ENCODE results near the gene RBP5. TPM values are rescaled to one million over a fixed set of nuclear protein-coding genes. Genes with fewer than 3 reads are reported as not detected.

The RBP5 gene
- total and polyA plus RNA-seq, 10 donors: 55.5 to 170 (median 105) TPM

DNA sequence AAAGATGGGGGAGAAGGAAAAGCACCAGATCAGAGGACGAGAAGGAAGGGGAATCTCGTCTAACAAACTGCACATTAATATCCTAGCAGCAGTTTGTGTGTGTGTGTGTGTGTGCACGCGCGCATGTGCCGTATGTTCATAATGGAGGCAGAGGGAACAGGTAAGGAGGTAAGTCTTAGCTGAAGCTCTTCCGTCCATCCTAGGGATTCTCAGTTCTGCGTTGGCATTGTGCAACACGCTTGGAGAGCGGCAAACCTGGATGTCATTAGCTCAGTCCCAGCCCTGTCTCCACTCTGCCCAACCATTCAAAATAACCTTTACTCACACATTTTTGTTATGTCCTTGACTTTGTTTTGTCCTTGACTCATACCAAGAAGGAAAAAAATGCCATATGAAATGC lies 34.8 kb downstream of the RBP5 start:
- 63 to 80% (median 71%) methylated on average over 10 of the region's 10 CpGs for WGBS, 5 donors
- peaks cover 0 to 41% (median 4%) of the 10 kb centered on the region in 6 donors for H3K36me3 ChIP-seq
- H3K9me3 ChIP-seq: no peaks in the 10 kb centered on the region
- peak in 1 of 3 donors; percentile 69 for TF ChIP-seq POLR2AphosphoS5 (IDR thresholded peaks at IDR 0.05)
- no peak for TF ChIP-seq POLR2A (IDR thresholded peaks at IDR 0.05)
- H3K27me3 ChIP-seq (replicated peaks in 1 of 7): no peaks in the 10 kb centered on the region
- DNase-seq: no peak
- H3K4me1 ChIP-seq: peaks cover 0 to 58% (median 25%) of the 10 kb centered on the region in 6 donors
- intact Hi-C loops (cut with DNase I; ENCODE audit: low total_unique reads): loop anchor here (10.0 kb wide), 1 partner anchor 79 kb away; the partner anchor contains the start of gene LPCAT3
- H3K27ac ChIP-seq: peak overlapping the region in 4 of 8 donors; percentile 74 to 82 (median 78)
- no peak overlapping the region for H3K4me3 ChIP-seq

DNA sequence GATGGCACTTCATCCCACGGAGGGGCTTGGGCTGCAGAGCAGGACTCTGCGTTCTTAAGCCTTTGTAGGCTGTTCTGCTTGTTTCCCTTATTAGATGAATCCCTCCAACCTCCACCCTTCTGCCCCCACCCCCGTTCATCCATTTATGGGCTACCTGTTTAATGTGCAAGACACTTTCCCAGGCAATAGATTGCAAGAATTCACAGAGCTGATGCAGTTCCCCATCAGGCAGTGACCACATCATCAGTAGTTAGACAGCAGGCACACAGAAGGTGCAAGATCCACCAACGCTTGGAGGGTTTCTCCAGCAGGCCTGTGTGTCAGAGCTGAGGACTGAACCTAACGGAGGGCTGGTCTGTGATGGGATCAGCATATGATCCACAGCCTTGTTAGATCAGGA lies 35.2 kb downstream of the RBP5 start:
- no peak for TF ChIP-seq POLR2A (IDR thresholded peaks at IDR 0.05)
- TF ChIP-seq, protein P1, sequence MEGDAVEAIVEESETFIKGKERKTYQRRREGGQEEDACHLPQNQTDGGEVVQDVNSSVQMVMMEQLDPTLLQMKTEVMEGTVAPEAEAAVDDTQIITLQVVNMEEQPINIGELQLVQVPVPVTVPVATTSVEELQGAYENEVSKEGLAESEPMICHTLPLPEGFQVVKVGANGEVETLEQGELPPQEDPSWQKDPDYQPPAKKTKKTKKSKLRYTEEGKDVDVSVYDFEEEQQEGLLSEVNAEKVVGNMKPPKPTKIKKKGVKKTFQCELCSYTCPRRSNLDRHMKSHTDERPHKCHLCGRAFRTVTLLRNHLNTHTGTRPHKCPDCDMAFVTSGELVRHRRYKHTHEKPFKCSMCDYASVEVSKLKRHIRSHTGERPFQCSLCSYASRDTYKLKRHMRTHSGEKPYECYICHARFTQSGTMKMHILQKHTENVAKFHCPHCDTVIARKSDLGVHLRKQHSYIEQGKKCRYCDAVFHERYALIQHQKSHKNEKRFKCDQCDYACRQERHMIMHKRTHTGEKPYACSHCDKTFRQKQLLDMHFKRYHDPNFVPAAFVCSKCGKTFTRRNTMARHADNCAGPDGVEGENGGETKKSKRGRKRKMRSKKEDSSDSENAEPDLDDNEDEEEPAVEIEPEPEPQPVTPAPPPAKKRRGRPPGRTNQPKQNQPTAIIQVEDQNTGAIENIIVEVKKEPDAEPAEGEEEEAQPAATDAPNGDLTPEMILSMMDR (IDR thresholded peaks at IDR 0.05 in 8 of 11, conservative IDR thresholded peaks at IDR 0.05 in 3 of 11): no peak
- TF ChIP-seq POLR2AphosphoS5 (IDR thresholded peaks at IDR 0.05): no peak
- WGBS, 5 donors: 70 to 73% (median 72%) methylated on average over 5 of the region's 5 CpGs
- peaks cover 0 to 58% (median 25%) of the 10 kb centered on the region in 6 donors for H3K4me1 ChIP-seq
- peaks cover 0 to 41% (median 3%) of the 10 kb centered on the region in 6 donors for H3K36me3 ChIP-seq
- no peak overlapping the region for H3K4me3 ChIP-seq
- no peak for DNase-seq
- H3K27me3 ChIP-seq (replicated peaks in 1 of 7): no peaks in the 10 kb centered on the region
- H3K27ac ChIP-seq: peak overlapping the region in 5 of 8 donors; percentile 74 to 82 (median 79)
- intact Hi-C loops (cut with DNase I; ENCODE audit: low total_unique reads): loop anchor here (10.0 kb wide), 1 partner anchor 79 kb away; the partner anchor contains the start of gene LPCAT3
- H3K9me3 ChIP-seq: no peaks in the 10 kb centered on the region

DNA sequence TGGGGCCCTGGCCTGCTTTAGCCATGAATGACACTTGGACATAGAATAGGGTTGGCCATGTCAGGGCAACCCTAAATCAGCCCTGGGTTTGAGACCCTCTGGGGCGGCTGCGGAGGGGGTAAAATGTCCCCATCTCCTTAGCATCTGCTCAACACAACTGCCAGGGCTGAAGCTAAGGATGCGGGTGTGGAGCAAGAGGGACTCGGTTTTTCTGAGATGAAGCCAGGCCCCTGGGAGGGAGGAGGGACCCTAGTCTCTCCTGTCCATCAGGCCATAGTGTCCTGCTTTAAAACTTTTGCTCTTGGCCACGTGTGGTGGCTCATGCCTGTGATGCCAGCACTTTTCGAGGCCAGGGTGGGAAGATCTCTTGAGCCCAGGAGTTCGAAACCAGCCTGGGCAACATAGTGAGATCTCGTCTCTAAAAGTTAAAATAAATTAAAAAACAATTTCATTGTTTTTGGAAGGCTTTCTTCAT lies 35.7 kb downstream of the RBP5 start:
- H3K27ac ChIP-seq: peak overlapping the region; percentile 13 to 82 (median 76)
- H3K9me3 ChIP-seq: no peaks in the 10 kb centered on the region
- peak overlapping the region in 1 of 8 donors; percentile 71 for H3K4me3 ChIP-seq
- intact Hi-C loops (cut with DNase I; ENCODE audit: low total_unique reads): loop anchor here (10.0 kb wide), 1 partner anchor 78 kb away; the partner anchor contains the start of gene LPCAT3
- H3K4me1 ChIP-seq: peaks cover 0 to 58% (median 25%) of the 10 kb centered on the region in 6 donors
- TF ChIP-seq, protein P1 (IDR thresholded peaks at IDR 0.05 in 8 of 11, conservative IDR thresholded peaks at IDR 0.05 in 3 of 11): no peak
- TF ChIP-seq POLR2AphosphoS5 (IDR thresholded peaks at IDR 0.05) (peak in 1 of 3 donors; percentile 31), POLR2A (IDR thresholded peaks at IDR 0.05) (no peak)
- no peaks in the 10 kb centered on the region for H3K27me3 ChIP-seq (replicated peaks in 1 of 7)
- DNase-seq: no peak
- H3K36me3 ChIP-seq: peaks cover 0 to 41% (median 4%) of the 10 kb centered on the region in 6 donors
- 78 to 86% (median 80%) methylated on average over 8 of the region's 8 CpGs for WGBS, 5 donors

DNA sequence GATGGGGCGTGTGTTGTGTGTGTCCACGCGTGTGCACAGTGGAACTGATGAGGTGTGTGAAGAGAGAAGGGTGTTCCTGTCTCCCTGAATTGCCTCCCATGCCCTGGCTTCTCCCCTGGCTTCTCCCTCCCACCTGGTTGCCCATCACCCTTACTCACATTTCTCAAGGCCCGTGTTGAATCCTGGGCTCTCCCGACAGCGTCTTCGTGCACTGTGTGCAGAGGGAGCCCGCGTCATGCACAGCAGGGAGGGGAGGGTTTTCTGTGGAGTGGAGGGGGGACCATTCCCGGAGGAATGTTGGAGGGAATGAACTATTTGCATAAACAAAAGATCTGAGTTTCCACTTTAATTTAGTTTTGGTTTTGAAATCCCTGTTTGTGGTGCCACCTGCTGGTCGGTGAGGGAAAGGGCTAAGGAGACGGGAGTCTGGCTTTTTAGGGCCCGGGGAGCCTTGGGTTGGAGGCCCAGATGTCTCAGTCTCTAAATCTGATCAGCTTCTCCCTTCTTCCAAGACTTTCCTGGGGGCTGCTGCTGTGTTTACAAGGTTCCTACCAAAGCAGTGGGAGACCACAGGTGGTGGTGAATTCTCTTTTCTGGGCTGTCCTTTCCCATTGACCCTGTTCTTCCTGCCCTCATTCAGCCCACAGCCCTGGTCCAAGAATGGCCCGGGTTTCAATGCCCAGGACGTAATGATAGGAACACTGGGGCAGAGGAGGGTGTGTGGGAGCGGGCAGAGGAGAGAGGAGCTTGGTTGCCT lies 36.3 kb downstream of the RBP5 start, which contains the start of gene C1R:
Gene C1R (minus strand): TSS at position 217 of the 757 bp plus-strand sequence. CDS start 57 bp downstream, at position 160.
- Histone ChIP-seq H3K4me1 (peaks cover 0 to 58% (median 25%) of the 10 kb centered on the region in 6 donors), H3K36me3 (peaks cover 0 to 41% (median 4%) of the 10 kb centered on the region in 6 donors), H3K27ac (peak within 1 kb of the TSS; percentile 27 to 82 (median 76)), H3K9me3 (no peaks in the 10 kb centered on the region), H3K27me3 (replicated peaks in 1 of 7) (no peaks in the 10 kb centered on the region), H3K4me3 (peak within 1 kb of the TSS; percentile 36 to 71 (median 49))
- 15 to 31% (median 27%) methylated on average over 16 of the region's 16 CpGs for WGBS, 5 donors
- intact Hi-C loops (cut with DNase I; ENCODE audit: low total_unique reads): loop anchor here (10.0 kb wide), 1 partner anchor 78 kb away; the partner anchor contains the start of gene LPCAT3
- DNase-seq: peak; percentile 86
- TF ChIP-seq, protein P1 (IDR thresholded peaks at IDR 0.05 in 8 of 11, conservative IDR thresholded peaks at IDR 0.05 in 3 of 11): peak; percentile 79 to 96 (median 93)
- TF ChIP-seq POLR2AphosphoS5 (IDR thresholded peaks at IDR 0.05): peak in 2 of 3 donors; percentile 68 to 71
- TF ChIP-seq POLR2A (IDR thresholded peaks at IDR 0.05): no peak

Measured in spleen (tissue), 11 donors.